Hepatocyte (in vitro differentiated cells): Measurements from ENCODE around the gene TMEM35A.

Experiments
- EZH2 ChIP-seq: fragments of 200-600 bp; sonication (generic); IDR thresholded peaks from 2 replicates; pipeline ENCODE4 v1.6.1; 2016; ENCODE audit warnings: antibody characterized with exemption, mild to moderate bottlenecking, borderline replicate concordance
- TF ChIP-seq, protein P1 (sequence below): fragments of 200-600 bp; sonication (generic); IDR thresholded peaks from 2 replicates; pipeline ENCODE4 v1.5.1; 2016; ENCODE audit warnings: antibody characterized with exemption, mild to moderate bottlenecking; ENCODE audit not compliant: poor library complexity

DNA sequence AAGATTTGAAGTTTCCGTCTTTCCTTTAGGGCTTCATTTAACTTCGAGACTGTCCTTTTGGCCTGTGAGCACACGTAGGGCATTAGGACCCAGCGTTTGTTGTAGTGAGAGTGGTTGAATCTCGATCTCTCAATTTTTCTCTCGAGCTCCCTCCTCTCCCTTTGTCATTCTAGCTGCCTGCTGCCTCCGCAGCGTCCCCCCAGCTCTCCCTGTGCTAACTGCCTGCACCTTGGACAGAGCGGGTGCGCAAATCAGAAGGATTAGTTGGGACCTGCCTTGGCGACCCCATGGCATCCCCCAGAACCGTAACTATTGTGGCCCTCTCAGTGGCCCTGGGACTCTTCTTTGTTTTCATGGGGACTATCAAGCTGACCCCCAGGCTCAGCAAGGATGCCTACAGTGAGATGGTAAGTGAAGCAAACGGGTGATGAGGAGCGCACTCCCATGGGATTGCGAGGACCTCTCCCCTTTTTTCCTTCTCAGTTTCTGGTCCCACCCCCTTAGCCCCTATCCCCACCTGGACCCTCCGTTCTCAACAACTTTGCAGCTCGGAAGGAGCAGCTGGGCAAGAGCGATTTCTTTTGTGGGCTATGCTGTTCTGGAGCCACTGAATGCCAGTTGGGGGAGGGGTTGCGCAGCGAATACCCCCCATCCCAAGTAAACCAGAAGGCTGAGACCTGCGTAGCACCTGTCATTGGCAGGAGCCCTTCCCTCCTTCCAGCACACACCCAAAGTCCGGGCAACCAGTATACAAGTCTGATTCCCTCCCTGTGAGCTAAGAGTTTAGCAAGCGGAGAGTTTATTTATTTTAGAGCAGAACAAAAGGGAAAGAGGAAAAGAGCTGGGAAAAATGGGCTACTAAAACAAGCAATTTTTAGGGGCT is at the start of gene TMEM35A:
- no peak for TF ChIP-seq EZH2
- TF ChIP-seq, protein P1, sequence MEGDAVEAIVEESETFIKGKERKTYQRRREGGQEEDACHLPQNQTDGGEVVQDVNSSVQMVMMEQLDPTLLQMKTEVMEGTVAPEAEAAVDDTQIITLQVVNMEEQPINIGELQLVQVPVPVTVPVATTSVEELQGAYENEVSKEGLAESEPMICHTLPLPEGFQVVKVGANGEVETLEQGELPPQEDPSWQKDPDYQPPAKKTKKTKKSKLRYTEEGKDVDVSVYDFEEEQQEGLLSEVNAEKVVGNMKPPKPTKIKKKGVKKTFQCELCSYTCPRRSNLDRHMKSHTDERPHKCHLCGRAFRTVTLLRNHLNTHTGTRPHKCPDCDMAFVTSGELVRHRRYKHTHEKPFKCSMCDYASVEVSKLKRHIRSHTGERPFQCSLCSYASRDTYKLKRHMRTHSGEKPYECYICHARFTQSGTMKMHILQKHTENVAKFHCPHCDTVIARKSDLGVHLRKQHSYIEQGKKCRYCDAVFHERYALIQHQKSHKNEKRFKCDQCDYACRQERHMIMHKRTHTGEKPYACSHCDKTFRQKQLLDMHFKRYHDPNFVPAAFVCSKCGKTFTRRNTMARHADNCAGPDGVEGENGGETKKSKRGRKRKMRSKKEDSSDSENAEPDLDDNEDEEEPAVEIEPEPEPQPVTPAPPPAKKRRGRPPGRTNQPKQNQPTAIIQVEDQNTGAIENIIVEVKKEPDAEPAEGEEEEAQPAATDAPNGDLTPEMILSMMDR: no peak
